HG02623 (cell line): Measurements from ENCODE around the gene TMEM179.

ENCODE experiments used
- ATAC-seq: cut with Tn5 transposase; IDR thresholded peaks from one replicate; pipeline ENCODE4 v1.9.1; 2021; ENCODE audit warnings: moderate library complexity; ENCODE audit not compliant: unreplicated experiment

The TMEM179 gene

GRCh38 chr14:104547310-104547997, 57.1 kb downstream of the TMEM179 start:
- ATAC-seq = no peak

DNA sequence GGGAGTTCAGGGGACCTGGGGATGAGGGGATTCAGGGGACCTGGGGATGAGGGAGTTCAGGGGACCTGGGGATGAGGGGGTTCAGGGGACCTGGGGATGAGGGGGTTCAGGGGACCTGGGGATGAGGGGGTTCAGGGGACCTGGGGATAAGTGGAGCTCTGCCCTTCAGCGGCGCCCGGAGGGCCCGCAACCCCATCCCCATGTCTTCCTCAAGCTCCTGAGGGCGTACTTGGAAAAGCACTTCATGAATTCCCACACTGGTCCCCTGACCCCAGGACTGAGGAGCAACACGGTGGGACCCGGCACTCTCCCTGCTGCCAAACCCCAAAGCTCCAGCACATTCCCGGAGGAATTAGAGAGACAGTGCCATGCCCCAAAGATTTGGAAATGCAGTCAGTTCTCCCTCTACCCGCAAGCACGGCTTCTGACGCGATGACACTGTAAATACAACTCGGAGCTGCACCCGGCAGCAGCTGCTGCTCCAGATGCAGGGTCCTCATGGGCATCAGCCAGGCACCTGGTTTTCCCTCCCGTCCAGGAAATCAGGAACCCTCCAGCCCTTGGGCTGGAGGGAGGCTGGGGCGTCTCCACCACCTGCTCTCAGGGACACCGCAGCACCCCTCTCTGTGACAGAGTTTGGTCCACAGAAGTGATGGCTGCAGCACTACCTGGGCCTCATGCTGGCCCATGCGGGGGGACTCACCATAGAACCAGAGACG, 57.8 kb downstream of the TMEM179 start:
- no peak for ATAC-seq

- ATAC-seq = no peak
These were observed 58.5 kb downstream of the TMEM179 start for GRCh38 chr14:104545942-104546501.

GRCh38 chr14:104545151-104545941, 59.2 kb downstream of the TMEM179 start:
- no peak for ATAC-seq

DNA sequence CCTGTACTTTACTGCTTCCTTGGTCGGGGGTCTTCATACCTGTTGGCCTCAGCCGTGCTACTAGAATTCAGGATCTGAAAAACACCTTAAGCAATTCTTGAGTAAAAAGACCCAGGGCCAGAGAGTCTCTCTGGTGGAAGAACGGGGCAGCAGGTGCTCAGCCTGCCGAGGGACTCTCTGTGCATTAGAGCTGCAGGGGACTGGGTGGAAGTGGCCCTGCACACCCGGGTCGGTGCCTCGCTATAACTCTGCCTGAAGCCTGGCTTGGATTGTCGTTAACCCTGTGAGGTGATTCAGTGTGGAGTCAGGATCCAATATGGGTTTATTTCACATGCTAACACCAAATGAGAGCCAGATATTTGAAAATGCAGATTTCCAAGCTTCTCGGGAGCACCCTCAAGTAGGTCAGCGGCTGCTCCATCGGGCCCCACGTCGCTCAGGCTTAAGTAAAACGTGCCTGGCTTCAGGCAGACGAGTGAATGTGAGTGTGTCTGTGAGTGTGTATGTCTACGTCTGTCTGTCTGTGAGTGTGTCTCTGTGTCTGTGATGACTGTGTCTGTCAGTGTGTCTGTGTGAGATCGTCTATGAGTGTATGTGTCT, 60.1 kb downstream of the TMEM179 start:
- ATAC-seq = no peak

DNA sequence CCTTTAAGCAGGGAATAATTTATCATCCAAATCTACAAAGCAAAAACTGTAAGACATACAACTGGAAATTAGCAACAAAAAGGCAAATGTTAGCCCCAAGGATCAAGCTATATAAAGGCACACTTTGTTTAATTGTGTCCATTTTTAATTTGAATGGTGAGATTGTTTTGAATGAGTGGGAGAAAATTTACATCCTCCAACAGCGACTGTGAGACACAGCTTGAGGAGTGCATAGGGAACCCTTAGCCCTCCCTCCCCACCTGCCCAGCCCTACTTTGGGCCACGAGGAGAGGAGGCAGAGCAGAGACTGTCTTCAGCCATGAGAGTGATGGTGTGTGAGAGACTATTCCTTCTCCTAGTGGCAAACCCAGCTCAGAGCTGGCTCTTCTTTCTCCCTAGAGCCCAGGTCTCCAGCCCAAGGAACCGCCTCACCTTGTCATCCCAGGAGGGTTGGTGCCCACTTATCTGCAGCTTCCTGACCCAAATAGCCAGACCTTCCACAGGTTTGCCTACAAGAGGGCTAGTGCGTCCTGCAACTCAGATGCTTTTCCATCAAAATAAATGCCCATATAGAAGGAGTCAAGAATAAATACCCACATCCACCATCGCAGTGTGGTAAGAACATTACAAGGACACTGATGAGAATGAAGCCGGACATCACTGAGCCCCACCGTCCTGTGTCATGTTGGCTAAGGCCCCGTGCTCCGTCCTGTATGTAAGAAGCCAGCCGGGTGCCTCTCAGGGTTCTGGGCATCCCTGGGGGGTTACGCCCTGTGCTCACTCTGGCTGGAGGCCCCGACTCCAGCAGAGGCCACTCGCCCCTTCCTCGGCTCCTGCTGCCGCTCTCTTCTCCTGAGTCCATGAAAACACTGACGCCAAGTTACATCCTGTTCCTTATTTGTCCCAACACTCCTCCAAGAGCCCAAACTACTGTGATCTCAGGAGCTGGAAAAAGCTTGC, 61.4 kb downstream of the TMEM179 start:
- ATAC-seq = no peak

DNA sequence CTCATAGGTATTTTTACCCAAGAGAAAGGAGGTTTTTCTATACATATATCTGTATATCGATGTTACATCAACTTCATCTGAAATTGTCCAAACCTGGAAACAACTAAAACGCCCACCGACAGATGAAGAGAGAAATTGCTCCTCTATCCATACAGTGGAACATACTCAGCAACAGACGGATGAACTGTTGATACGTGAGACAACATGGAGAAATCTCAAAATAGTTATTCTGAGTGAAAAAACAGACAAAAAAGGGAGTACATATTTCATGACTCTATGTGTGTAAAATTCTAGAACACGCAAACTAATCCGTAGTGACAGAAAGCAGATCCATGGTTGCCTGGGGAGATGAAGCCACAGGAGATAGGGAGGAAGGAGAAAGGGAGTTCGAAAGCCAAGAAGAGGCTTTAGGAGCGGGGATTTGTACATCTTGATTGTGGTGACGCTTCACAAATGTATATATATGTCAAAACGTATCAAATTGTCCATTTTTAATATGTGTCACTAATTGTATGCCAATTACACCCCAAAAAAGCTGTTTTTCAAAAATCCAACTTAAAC, 62.6 kb downstream of the TMEM179 start:
- no peak for ATAC-seq
